Skeletal muscle cell (primary cell): ENCODE data around the gene BAX.

Source experiments
- DNase-seq: peaks from one replicate; pipeline ENCODE4 v3.0.0-alpha.2; 2010; ENCODE audit warnings: low read depth
- H3K4me3 ChIP-seq: 2 replicates; pipeline ENCODE4 v1.5.1; 2011; ENCODE audit warnings: low read depth, mild to moderate bottlenecking, control low read depth, low read length, moderate library complexity

The BAX gene

GRCh38 chr19:48999481-49000325, 45.0 kb downstream of the BAX start:
- H3K4me3 ChIP-seq = no peak overlapping the region
- DNase-seq = no peak

- no peak overlapping the region for H3K4me3 ChIP-seq
- DNase-seq = no peak
Observed at GRCh38 chr19:49004133-49004532, 49.5 kb downstream of the BAX start.

- no peak for DNase-seq
- no peak overlapping the region for H3K4me3 ChIP-seq
Observed at GRCh38 chr19:49004964-49005614, 50.4 kb downstream of the BAX start.

GRCh38 chr19:49006905-49007304, 52.2 kb downstream of the BAX start:
- no peak for DNase-seq
- no peak overlapping the region for H3K4me3 ChIP-seq

GRCh38 chr19:49009828-49010227, 55.2 kb downstream of the BAX start:
- no peak for DNase-seq
- no peak overlapping the region for H3K4me3 ChIP-seq

GRCh38 chr19:49010453-49010852, 55.8 kb downstream of the BAX start:
- no peak overlapping the region for H3K4me3 ChIP-seq

GRCh38 chr19:49011194-49011593, 56.5 kb downstream of the BAX start:
- no peak for DNase-seq
- no peak overlapping the region for H3K4me3 ChIP-seq

More at GRCh38 chr19:49010453-49010852, 55.8 kb downstream of the BAX start:
- DNase-seq = no peak
